Left renal cortex interstitium (tissue), 4 donors: ENCODE data around the gene METTL13. TPM values are rescaled to one million over a fixed set of nuclear protein-coding genes. Genes with fewer than 3 reads are reported as not detected.

ENCODE experiments used
- DNase-seq, 4 donors: peaks; one replicate each; pipeline ENCODE4 v3.0.0-alpha.2; 2013; ENCODE audit warnings: low read depth in 4 of 4, low spot score in 2 of 4, missing footprints in 1 of 4
- polyA plus RNA-seq, 4 donors: library from polyadenylated mRNA; unstranded; fragments of 120-200 nt; gene quantifications; one replicate each; pipeline ENCODE4 v1.2.1, GENCODE V29; 2013; ENCODE audit not compliant: insufficient read length in 4 of 4

Gene METTL13
- polyA plus RNA-seq, 4 donors, result 32.9 to 37.8 (median 36.1) TPM

- no peak for DNase-seq
These were observed 62.9 kb downstream of the METTL13 start for GRCh38 chr1:171844381-171844780.

GRCh38 chr1:171845998-171846397, 64.5 kb downstream of the METTL13 start:
- DNase-seq, result no peak

Other genes starting within 250 kb of the METTL13 start
- gene MYOCOS, start 159.4 kb upstream of the METTL13 start, polyA plus RNA-seq, result 1 to 10 TPM in 2 of 4 donors, under 1 TPM in 2; 0.42 to 1.3 (median 0.75) TPM
- gene MYOC, start 129.0 kb upstream of the METTL13 start, polyA plus RNA-seq, result under 1 TPM; 0.11 to 0.24 (median 0.18) TPM
- 10 to 100 TPM; 13.5 to 17.7 (median 16.7) TPM for gene VAMP4, start 39.6 kb upstream of the METTL13 start, polyA plus RNA-seq
- 1 to 10 TPM; 3.5 to 5.8 (median 4.5) TPM for gene DNM3, start 59.8 kb downstream of the METTL13 start, polyA plus RNA-seq